Neutrophil (primary cell): ENCODE measurements around the gene MYO1D.
"Not testable (repeated sequence)": the region's sequence is repeated elsewhere in the genome, so short reads cannot be mapped to it uniquely, and the experiment has no call there.

Experiments
- H3K27ac ChIP-seq: fragments of 200-600 bp; sonication (generic); 2 replicates; pipeline ENCODE4 v1.5.1; 2016; ENCODE audit warnings: mild to moderate bottlenecking, moderate library complexity
- H3K27me3 ChIP-seq: fragments of 200-600 bp; sonication (generic); 2 replicates; pipeline ENCODE4 v1.6.0; 2016; ENCODE audit warnings: mild to moderate bottlenecking
- H3K36me3 ChIP-seq: fragments of 200-600 bp; sonication (generic); 2 replicates; pipeline ENCODE4 v1.5.1; 2017
- H3K4me1 ChIP-seq, 2 experiments: fragments of 200-600 bp in 1 of 2; sonication (generic) in 1 of 2; 1 replicate in 1 of 2; 2 replicates in 1 of 2; pipeline versions ENCODE4 v1.5.1 to v1.6.1; 2013 to 2016; ENCODE audit warnings: low read depth in 1 of 2, low read length in 1 of 2, mild to moderate bottlenecking in 1 of 2, moderate library complexity in 1 of 2; ENCODE audit not compliant: control insufficient read depth in 1 of 2, insufficient read depth in 1 of 2
- H3K4me3 ChIP-seq, 2 experiments: fragments of 200-600 bp in 1 of 2; sonication (generic) in 1 of 2; 1 replicate in 1 of 2; 2 replicates in 1 of 2; pipeline ENCODE4 v1.5.1; 2013 to 2016; ENCODE audit warnings: low read depth in 1 of 2, low read length in 1 of 2, mild to moderate bottlenecking in 1 of 2, moderate library complexity in 1 of 2
- H3K9me3 ChIP-seq: fragments of 200-600 bp; sonication (generic); 2 replicates; pipeline ENCODE4 v1.5.1; 2016
- TF ChIP-seq, protein P1 (sequence below): fragments of 200-600 bp; sonication (generic); IDR thresholded peaks from 2 replicates; pipeline ENCODE4 v1.5.1; 2016; ENCODE audit warnings: antibody characterized with exemption

MYO1D gene

DNA sequence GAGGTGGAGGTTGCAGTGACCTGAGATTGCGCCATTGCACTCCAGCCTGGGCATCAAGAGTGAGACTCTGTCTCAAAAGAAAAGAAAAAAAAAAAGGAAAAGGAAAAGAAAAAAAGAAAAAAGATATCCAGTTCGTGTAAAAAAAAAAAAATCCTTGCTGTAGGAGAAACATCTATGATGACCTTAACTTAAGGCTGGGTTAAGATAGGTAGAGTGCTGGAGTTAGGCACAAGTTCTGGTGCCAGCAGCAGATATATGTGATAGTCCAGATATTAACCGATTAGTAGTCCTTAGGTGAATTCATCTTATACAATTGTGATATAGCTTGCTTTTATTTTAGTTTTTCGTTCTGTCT is 415.4 kb downstream of the MYO1D start:
- Histone ChIP-seq H3K27ac (no peak overlapping the region), H3K9me3 (no peaks in the 10 kb centered on the region), H3K36me3 (peaks cover 76% of the 10 kb centered on the region), H3K4me1 (peaks cover 0 to 7% of the 10 kb centered on the region in 2 experiments), H3K4me3 (no peak overlapping the region), H3K27me3 (no peaks in the 10 kb centered on the region)
- TF ChIP-seq, protein P1, sequence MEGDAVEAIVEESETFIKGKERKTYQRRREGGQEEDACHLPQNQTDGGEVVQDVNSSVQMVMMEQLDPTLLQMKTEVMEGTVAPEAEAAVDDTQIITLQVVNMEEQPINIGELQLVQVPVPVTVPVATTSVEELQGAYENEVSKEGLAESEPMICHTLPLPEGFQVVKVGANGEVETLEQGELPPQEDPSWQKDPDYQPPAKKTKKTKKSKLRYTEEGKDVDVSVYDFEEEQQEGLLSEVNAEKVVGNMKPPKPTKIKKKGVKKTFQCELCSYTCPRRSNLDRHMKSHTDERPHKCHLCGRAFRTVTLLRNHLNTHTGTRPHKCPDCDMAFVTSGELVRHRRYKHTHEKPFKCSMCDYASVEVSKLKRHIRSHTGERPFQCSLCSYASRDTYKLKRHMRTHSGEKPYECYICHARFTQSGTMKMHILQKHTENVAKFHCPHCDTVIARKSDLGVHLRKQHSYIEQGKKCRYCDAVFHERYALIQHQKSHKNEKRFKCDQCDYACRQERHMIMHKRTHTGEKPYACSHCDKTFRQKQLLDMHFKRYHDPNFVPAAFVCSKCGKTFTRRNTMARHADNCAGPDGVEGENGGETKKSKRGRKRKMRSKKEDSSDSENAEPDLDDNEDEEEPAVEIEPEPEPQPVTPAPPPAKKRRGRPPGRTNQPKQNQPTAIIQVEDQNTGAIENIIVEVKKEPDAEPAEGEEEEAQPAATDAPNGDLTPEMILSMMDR: no peak

DNA sequence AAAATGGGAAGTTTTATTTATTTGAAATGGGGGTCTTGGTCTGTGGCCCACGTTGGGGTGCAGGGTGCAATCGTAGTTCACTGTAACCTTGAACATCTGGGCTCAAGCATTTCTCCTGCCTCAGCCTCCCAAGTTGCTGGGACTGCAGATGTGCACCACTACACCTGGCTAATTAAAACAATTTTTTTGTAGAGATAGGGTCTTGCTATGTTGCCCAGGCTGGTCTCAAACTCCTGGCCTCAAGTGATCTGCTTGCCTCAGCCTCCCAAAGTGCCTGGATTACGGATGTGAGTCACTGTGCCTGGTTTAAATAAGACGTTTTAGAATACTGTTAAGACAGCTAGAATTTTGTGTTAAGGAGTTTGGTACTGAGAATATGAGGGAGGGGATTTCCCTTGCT is 416.9 kb downstream of the MYO1D start:
- H3K27me3 ChIP-seq: no peaks in the 10 kb centered on the region

DNA sequence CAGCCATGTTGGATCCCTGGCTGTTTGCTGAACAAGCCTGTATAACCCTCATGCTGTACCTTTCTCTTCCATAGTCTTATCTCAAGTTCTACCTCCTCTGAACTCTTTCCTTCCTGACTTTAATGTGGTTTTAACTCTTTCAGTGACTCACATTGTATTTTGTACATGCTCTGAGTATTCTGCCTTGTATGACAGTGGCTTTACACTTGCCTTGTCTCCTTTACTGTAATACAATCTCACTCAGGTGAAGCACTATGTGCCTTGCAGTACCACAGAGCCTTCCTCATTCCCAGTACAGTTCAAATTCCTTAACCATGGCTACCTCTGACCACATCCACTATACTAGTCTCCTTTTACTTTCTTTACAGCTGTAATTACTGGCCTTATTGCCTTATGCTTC is 418.6 kb downstream of the MYO1D start:
- peaks cover 76% of the 10 kb centered on the region for H3K36me3 ChIP-seq
- TF ChIP-seq, protein P1: no peak
- H3K9me3 ChIP-seq: no peaks in the 10 kb centered on the region
- H3K27me3 ChIP-seq: no peaks in the 10 kb centered on the region
- peaks cover 0 to 7% of the 10 kb centered on the region in 2 experiments for H3K4me1 ChIP-seq
- no peak overlapping the region for H3K27ac ChIP-seq
- no peak overlapping the region for H3K4me3 ChIP-seq

More for the DNA sequence above, 416.9 kb downstream of the MYO1D start:
- H3K9me3 ChIP-seq: no peaks in the 10 kb centered on the region
- H3K4me1 ChIP-seq: peaks cover 0 to 7% of the 10 kb centered on the region in 2 experiments
- H3K27ac ChIP-seq: no peak overlapping the region
- TF ChIP-seq, protein P1: no peak
- H3K36me3 ChIP-seq: peaks cover 76% of the 10 kb centered on the region
- H3K4me3 ChIP-seq: no peak overlapping the region

DNA sequence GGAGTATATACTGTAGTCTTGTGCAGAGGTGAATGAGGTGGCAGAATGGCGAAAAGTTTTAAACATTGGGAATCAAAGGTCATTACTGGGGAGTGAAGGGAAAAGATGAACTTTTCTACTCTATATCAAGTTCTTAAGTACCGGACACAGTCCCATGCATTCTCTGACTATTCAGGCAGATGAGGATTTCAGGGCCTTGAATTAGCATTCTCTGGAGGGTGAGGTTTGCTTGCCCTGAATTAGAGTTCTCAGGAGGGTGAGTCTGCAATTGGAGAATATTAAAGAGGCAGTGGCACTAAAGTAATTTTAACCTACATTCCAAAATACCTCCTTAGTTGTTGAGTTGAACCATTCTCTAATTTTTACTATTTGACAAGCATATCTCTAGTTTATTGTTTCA is 423.6 kb downstream of the MYO1D start:
- TF ChIP-seq, protein P1: no peak
- Histone ChIP-seq H3K9me3 (no peaks in the 10 kb centered on the region), H3K36me3 (peaks cover 91% of the 10 kb centered on the region), H3K4me3 (no peak overlapping the region), H3K27me3 (no peaks in the 10 kb centered on the region), H3K27ac (no peak overlapping the region), H3K4me1 (no peaks in the 10 kb centered on the region)

DNA sequence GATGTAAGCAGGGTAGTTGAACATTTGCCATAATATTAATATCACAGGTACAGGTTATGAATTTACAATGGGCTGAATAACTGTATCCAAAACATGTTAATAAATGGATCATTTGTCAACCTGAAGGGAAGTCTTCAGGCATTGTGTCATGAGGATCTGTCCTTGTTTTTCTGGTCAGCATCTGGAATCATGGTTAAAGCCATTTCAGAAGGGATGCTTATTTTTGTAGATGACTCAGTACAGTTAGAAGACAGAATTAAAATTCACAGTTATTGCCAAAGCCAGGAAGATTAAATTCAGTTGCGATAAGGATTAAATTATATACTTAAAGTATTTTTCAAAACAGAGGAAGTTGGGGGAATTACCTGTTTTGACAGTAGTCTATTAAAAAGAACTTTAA is 424.6 kb downstream of the MYO1D start:
- Histone ChIP-seq H3K27ac (no peak overlapping the region), H3K36me3 (peaks cover 88% of the 10 kb centered on the region), H3K4me3 (no peak overlapping the region), H3K27me3 (no peaks in the 10 kb centered on the region), H3K9me3 (no peaks in the 10 kb centered on the region), H3K4me1 (no peaks in the 10 kb centered on the region)
- TF ChIP-seq, protein P1: no peak

DNA sequence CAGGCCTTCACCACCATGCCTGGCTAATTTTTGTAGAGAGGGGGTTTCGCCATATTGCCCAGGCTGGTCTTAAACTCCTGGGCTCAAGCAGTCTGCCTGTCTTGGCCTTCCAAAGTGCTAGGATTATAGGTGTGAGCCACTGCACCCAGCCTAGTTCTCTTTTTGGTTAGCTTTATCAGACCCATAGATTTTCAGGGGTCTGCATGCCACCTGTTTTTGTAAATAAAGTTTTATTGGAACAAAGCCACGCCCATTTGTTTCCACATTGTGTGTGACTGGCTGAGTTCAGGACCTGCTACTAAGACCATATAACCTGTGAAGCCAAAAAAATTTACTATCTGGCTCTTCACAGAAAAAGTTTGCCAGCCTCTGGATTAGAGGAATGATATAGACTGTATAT is 425.0 kb downstream of the MYO1D start:
- no peak overlapping the region for H3K27ac ChIP-seq
- H3K4me3 ChIP-seq: no peak overlapping the region
- H3K27me3 ChIP-seq: no peaks in the 10 kb centered on the region
- no peaks in the 10 kb centered on the region for H3K9me3 ChIP-seq
- H3K36me3 ChIP-seq: peaks cover 88% of the 10 kb centered on the region
- TF ChIP-seq, protein P1: no peak
- H3K4me1 ChIP-seq: no peaks in the 10 kb centered on the region

DNA sequence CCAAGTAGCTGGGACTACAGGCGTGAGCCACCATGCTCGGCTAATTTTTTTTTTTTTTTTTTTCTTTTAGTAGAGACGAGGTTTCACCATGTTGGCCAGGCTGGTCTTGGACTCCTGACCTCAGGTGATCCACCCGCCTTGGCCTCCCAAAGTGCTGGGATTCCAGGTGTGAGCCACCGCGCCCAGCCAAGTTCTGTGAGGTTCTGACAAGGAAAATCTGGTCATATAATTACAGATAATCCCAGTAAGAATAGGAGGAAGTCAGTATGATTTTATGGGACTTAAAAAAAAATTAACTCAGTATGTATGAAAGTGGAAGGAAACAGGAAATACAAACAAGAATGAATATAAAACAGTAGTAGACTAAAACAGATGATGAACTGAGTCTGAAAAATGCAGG is 426.5 kb downstream of the MYO1D start:
- H3K27me3 ChIP-seq, H3K9me3 ChIP-seq, H3K27ac ChIP-seq, H3K4me3 ChIP-seq, H3K4me1 ChIP-seq: not testable (repeated sequence)
- H3K36me3 ChIP-seq: peaks cover 76% of the 10 kb centered on the region
